Suprapubic skin (tissue), 4 donors: ENCODE data around the gene GAN. TPM values are rescaled to one million over a fixed set of nuclear protein-coding genes. Genes with fewer than 3 reads are reported as not detected.
"Not testable (repeated sequence)": the region's sequence is repeated elsewhere in the genome, so short reads cannot be mapped to it uniquely, and the experiment has no call there.

Experiments used
- DNase-seq, 2 donors: peaks; one replicate each; pipeline ENCODE4 v3.0.0-alpha.2; 2019; ENCODE audit warnings: low spot score in 2 of 2
- H3K27ac ChIP-seq: fragments of 200-600 bp; sonication (generic); one replicate; pipeline ENCODE4 v1.5.1; 2019
- H3K27me3 ChIP-seq: fragments of 200-600 bp; sonication (generic); one replicate; pipeline ENCODE4 v1.5.1; 2019
- H3K36me3 ChIP-seq: fragments of 200-600 bp; sonication (generic); one replicate; pipeline ENCODE4 v1.5.1; 2019
- H3K4me1 ChIP-seq: fragments of 200-600 bp; sonication (generic); one replicate; pipeline ENCODE4 v1.5.1; 2019
- H3K4me3 ChIP-seq: fragments of 200-600 bp; sonication (generic); one replicate; pipeline ENCODE4 v1.5.1; 2019; ENCODE audit warnings: mild to moderate bottlenecking
- H3K9me3 ChIP-seq: fragments of 200-600 bp; sonication (generic); one replicate; pipeline ENCODE4 v1.5.1; 2019
- EP300 ChIP-seq: sonication (generic); formaldehyde crosslinking; IDR thresholded peaks from one replicate; pipeline ENCODE4 v1.6.1; 2017; ENCODE audit warnings: antibody characterized with exemption
- POLR2A ChIP-seq, 2 donors: fragments of 450-650 bp; IDR thresholded peaks; one replicate each; pipeline ENCODE4 v1.6.1; 2017; ENCODE audit warnings: antibody characterized with exemption in 2 of 2, mild to moderate bottlenecking in 2 of 2, moderate library complexity in 2 of 2
- POLR2AphosphoS5 ChIP-seq, 3 donors: sonication (generic); formaldehyde crosslinking; IDR thresholded peaks; one replicate each; pipeline ENCODE4 v1.6.1; 2017; ENCODE audit warnings: antibody characterized with exemption in 3 of 3
- WGBS: methylation state at CpG from one replicate; pipeline ENCODE4 v1.1.5; 2018; 5-methylcytosine and 5-hydroxymethylcytosine counted together
- total RNA-seq, 4 donors: library from RNA; depleted of rRNA; stranded (reverse); fragments of >200 nt; gene quantifications; one replicate each; pipeline ENCODE4 v1.1.0, GENCODE V29; 2016
- TF ChIP-seq, protein P1 (sequence below), 2 donors: fragments of 200-600 bp in 1 of 2; fragments of 450-650 bp in 1 of 2; sonication (generic) in 1 of 2; IDR thresholded peaks; one replicate each; pipeline ENCODE4 v1.5.1; 2016 to 2019; ENCODE audit warnings: antibody characterized with exemption in 2 of 2, mild to moderate bottlenecking in 1 of 2, moderate library complexity in 1 of 2

GAN gene
- total RNA-seq, 4 donors from 2014 or later = 74.3 to 168 (median 130) TPM

DNA sequence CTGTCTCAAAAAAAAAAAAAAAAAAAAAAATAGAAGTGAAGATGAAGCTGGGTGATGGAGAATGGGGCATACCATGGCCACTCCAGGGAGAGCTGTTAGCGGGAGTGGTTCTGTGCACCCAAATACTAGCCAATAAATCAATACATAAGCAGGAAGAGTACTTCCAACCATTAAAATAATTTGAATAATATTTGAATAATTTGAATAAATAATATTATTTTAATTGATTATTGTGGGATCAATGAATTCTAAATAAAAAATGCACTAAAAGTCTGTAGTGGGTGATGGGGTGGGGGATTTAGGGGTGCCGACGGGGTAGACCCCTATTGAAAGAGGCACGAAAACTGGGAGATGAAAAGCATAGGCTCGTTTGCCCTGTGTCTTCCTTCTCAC, 88.4 kb downstream of the GAN start:
- Histone ChIP-seq H3K9me3 (no peaks in the 10 kb centered on the region), H3K4me1 (peaks cover 20% of the 10 kb centered on the region), H3K27ac (no peak overlapping the region), H3K36me3 (no peaks in the 10 kb centered on the region), H3K27me3 (no peaks in the 10 kb centered on the region), H3K4me3 (no peak overlapping the region)
- no peak for DNase-seq
- WGBS = 36% methylated on average over 5 of the region's 5 CpGs
- TF ChIP-seq POLR2A (IDR thresholded peaks at IDR 0.05) (no peak), EP300 (no peak), POLR2AphosphoS5 (IDR thresholded peaks at IDR 0.05) (no peak)
- TF ChIP-seq, protein P1, sequence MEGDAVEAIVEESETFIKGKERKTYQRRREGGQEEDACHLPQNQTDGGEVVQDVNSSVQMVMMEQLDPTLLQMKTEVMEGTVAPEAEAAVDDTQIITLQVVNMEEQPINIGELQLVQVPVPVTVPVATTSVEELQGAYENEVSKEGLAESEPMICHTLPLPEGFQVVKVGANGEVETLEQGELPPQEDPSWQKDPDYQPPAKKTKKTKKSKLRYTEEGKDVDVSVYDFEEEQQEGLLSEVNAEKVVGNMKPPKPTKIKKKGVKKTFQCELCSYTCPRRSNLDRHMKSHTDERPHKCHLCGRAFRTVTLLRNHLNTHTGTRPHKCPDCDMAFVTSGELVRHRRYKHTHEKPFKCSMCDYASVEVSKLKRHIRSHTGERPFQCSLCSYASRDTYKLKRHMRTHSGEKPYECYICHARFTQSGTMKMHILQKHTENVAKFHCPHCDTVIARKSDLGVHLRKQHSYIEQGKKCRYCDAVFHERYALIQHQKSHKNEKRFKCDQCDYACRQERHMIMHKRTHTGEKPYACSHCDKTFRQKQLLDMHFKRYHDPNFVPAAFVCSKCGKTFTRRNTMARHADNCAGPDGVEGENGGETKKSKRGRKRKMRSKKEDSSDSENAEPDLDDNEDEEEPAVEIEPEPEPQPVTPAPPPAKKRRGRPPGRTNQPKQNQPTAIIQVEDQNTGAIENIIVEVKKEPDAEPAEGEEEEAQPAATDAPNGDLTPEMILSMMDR (IDR thresholded peaks at IDR 0.05) = no peak

DNA sequence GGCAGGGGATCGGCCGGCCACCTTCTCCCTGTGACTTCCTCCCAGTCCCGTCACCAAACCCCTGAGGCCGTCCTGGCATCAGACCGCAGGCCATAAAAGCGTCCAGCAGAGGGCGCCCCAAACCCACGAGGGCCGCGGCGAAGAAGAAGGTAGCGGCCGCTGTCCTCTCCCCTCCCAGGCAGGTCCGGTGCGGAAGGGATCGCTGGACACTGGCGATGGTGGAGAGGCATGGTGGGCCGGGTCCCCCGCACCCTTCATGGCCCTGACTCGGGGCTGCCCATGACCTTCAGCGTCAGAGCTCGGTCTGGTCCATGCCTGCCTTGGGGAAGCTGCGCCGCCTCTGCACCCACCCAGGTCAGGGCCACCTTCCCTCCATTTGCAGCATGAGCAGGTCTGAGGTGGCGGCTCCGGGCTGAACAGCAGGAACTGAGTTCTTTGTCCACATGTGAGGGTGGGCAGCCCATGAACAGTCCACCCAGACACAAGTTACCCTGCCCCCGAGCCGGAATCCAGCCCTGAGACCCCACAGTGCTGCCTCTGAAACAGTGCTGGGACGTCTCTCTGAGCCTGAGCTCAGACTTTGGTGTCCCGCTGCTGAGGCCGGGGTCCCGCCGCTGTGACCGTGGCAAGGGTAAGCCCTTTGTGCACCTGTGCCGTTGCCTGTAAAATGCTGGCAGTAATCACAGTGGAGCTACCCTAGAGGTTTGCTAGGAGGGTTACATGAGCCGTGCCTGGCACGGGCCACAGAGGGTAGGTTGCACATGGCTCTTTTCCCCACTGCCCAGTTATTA, 89.0 kb downstream of the GAN start:
- peak overlapping the region; percentile 25 for H3K4me3 ChIP-seq
- H3K36me3 ChIP-seq = no peaks in the 10 kb centered on the region
- H3K4me1 ChIP-seq = peaks cover 20% of the 10 kb centered on the region
- TF ChIP-seq EP300 = no peak
- no peak for TF ChIP-seq POLR2A (IDR thresholded peaks at IDR 0.05)
- TF ChIP-seq, protein P1 (IDR thresholded peaks at IDR 0.05) = peak; percentile 83 to 90
- peak in 1 of 3 donors; percentile 54 for TF ChIP-seq POLR2AphosphoS5 (IDR thresholded peaks at IDR 0.05)
- peaks cover 3% of the 10 kb centered on the region for H3K27me3 ChIP-seq
- no peaks in the 10 kb centered on the region for H3K9me3 ChIP-seq
- DNase-seq = peak; percentile 89 to 94
- no peak overlapping the region for H3K27ac ChIP-seq
- WGBS = 29% methylated on average over 22 of the region's 37 CpGs

DNA sequence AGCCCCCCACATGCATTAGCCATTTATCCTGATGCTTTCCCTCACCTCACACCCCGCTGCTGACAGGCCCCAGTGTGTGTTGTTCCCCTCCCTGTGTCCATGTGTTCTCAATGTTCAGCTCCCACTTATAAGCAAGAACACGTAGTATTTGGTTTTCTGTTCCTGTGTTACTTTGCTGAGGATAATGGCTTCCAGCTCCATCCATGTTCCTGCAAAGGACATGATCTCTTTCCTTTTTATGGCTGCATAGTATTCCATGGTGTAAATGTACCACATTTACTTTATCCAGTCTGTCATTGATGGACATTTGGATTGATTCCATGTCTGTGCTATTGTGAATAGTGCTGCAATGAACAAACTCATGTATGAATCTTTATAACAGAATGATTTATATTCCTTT, 90.2 kb downstream of the GAN start:
- not testable (repeated sequence) for H3K27me3 ChIP-seq, H3K9me3 ChIP-seq, DNase-seq, H3K27ac ChIP-seq, H3K4me3 ChIP-seq, H3K36me3 ChIP-seq
- 91% methylated on average over 2 of the region's 2 CpGs for WGBS
- H3K4me1 ChIP-seq = peaks cover 20% of the 10 kb centered on the region

- no peak overlapping the region for H3K27ac ChIP-seq
Measured at GRCh38 chr16:81405702-81406113, 90.9 kb downstream of the GAN start.

GRCh38 chr16:81408409-81408950, 93.7 kb downstream of the GAN start:
- WGBS = 90% methylated on average over 9 of the region's 9 CpGs
- no peak overlapping the region for H3K27ac ChIP-seq
- H3K36me3 ChIP-seq = no peaks in the 10 kb centered on the region

More at GRCh38 chr16:81405702-81406113, 90.9 kb downstream of the GAN start:
- H3K9me3 ChIP-seq = no peaks in the 10 kb centered on the region
- no peaks in the 10 kb centered on the region for H3K36me3 ChIP-seq
- WGBS = 61% methylated on average over 8 of the region's 11 CpGs
- no peak overlapping the region for H3K4me3 ChIP-seq
- H3K4me1 ChIP-seq = peaks cover 18% of the 10 kb centered on the region
- DNase-seq = peak in 1 of 2 donors; percentile 59
- no peak for TF ChIP-seq POLR2A (IDR thresholded peaks at IDR 0.05)
- TF ChIP-seq POLR2AphosphoS5 (IDR thresholded peaks at IDR 0.05) = no peak
- no peak for TF ChIP-seq EP300
- TF ChIP-seq, protein P1 (IDR thresholded peaks at IDR 0.05) = no peak
- H3K27me3 ChIP-seq = peaks cover 3% of the 10 kb centered on the region

More at GRCh38 chr16:81408409-81408950, 93.7 kb downstream of the GAN start:
- no peaks in the 10 kb centered on the region for H3K9me3 ChIP-seq
- TF ChIP-seq POLR2AphosphoS5 (IDR thresholded peaks at IDR 0.05) (no peak), POLR2A (IDR thresholded peaks at IDR 0.05) (no peak)
- TF ChIP-seq, protein P1 (IDR thresholded peaks at IDR 0.05) = no peak
- DNase-seq = peak in 1 of 2 donors; percentile 58
- H3K27me3 ChIP-seq = peaks cover 3% of the 10 kb centered on the region
- H3K4me3 ChIP-seq = no peak overlapping the region
- peaks cover 5% of the 10 kb centered on the region for H3K4me1 ChIP-seq
